Fibroblast of gingiva (primary cell): Measurements from ENCODE around the gene CTPS2.
"Not testable (repeated sequence)": the region's sequence is repeated elsewhere in the genome, so short reads cannot be mapped to it uniquely, and the experiment has no call there.

Experiments
- DNase-seq: peaks from one replicate; pipeline ENCODE4 v3.0.0-alpha.2; 2011; ENCODE audit warnings: low read depth

CTPS2 gene

DNA sequence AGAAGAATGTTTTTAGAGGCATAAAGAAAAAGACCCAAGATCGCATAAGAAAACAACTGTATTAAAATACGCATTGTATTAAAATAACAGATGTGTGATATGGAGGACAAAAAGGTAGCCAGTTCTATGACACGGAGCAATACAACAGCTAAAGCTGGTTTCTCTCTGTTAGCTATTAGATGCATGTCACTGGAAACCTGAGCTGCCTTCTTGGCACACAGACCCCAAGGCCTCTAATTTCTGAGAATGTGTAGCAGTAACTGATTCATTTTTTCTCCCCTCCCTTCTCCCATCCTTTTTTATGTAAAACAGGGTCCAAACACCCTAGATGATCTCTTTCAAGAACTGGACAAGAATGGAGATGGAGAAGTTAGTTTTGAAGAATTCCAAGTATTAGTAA lies 58.4 kb downstream of the CTPS2 start:
- DNase-seq: peak; percentile 15

DNA sequence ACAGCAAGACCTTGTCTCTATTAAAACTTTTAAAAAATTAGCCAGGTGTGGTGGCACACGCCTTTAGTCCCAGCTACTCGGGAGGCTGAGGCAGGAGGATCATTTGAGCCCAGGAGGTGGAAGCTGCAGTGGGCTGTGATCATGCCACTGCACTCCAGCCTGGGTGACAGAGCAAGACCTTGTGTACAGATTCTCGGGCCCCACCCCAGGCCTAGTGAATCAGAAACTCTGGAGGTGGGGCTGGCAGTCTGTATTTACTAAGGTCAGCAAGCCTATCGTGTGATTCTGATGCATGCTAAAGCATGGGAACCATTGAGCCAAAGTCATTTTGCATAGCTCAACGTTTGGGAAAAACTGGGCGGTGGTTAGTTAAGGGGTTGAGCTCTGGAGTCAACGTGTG lies 59.0 kb downstream of the CTPS2 start:
- DNase-seq: no peak

DNA sequence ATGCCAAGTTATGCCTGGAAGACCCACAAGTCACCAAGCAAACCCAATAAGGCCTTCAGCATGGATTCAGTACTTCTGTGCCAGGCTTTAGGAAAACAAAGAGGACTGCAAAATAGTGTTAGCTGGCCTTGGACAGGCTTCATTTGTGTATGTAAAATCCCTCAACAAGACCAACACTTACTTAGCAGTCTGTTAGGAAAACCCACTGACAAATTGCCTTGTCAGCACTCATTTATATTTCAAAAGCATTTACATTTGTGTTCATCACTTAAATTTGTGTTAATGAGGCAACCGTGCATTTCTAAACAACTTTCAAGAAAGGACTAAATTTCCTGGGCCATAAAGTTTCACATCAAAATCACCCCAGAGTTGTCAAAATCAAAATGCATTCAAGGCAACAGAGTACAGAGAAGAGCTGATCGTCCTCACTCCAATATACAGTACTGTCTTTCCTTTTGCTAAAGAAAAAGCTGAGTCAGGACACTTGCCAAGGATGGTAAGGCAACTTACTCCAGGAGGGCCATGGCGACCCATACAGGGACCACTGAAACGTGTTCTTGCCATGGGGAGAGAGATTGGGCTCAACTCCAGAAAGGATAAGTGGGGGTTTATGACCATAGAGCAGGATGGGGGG lies 61.0 kb downstream of the CTPS2 start:
- DNase-seq: no peak

DNA sequence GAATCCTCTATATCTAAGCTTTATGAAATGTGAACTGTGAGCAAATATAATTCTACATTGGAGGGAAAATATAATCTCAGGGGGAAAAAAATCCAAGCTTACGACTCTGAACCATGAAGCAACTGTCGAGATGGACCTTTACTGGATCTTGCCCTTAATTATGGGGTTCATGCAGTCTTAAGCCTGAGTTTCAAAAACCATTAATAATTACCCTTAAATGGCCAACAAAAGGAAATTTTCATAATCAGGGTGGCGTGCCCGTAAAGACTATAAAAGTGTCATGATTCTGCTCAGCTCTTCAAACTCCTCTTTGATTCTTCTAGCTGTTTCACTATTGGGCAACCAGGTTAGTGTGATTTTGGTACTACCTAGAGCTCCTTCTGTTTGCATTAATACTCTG lies 62.6 kb downstream of the CTPS2 start, which contains the start of gene S100G:
TSS of gene S100G (plus strand) at position 301 of the 400 bp plus-strand sequence. CDS start 849 bp downstream, outside the sequence.
- DNase-seq: no peak

DNA sequence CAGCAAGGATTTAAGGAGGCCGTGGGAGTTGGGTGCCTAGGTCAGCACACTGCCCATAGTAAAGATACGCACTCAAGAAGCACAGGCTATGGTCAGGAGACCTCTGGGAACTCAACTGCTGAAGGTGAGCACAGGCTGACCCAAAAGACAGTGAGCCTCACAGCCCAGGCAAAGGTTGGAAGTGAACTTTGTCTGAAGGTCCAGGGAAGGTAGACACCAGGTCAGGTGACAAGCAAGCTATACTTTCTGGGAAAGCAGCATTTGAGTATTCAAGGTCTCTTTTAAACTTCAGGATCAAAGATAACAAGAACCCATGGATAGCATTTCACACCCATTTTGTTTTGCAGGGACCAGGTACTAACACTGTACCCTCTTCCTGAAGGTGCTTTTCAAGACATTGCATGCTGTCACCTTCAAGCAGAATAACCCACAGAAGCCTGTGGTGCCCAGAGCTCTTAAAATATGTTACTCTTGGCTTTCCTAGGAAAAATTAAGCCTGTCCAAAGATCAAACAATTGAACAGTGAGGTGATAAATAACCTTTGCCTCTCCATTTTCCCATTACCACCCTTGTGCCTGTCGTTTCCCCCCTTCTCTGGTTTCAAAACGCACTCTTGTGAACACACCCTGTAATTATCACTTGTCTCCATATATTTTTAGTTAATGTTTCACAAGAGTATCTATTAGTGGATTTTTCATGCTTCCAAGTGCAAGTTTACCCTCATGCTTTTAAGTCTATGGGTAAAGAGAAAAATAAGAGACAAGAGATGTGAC lies 65.9 kb downstream of the CTPS2 start:
- no peak for DNase-seq

DNA sequence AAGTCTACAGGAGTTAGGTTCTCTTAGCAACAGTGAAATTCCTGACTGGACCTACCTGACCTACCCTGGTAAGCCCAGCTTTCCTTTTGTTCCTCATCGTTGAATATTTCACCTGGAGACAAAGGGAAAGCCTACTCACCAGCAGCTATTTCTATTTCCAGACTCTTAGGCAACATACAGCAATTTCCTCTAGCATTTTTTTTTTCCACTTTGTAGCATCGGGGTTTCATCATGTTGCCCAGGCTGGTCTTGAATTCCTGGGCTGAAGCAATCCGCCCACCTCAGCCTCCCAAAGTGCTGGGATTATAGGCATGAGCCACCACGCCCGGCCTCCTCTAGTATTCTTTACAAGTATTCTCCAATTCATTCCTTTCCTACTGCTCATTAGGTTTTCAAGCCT lies 69.3 kb downstream of the CTPS2 start:
- DNase-seq: peak; percentile 30

DNA sequence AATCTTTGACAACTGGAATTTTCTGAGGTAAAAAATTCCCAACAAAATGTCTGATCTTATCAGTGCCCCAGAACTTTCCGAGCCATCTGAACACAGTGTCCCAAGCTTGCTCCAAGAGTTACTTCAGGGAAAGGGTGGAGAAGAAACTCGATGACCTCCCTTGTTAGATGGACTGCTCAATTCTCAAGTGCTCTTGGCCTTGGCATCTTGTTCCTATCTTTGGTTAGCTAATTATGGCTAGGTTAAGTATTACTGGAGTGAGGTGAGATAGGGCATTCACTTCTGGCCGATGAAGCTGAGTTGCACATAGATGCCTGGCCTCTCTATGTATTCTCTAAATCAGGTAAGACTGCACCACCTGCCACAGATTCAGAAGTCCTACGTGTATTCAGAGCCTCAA lies 71.6 kb downstream of the CTPS2 start:
- DNase-seq: no peak

DNA sequence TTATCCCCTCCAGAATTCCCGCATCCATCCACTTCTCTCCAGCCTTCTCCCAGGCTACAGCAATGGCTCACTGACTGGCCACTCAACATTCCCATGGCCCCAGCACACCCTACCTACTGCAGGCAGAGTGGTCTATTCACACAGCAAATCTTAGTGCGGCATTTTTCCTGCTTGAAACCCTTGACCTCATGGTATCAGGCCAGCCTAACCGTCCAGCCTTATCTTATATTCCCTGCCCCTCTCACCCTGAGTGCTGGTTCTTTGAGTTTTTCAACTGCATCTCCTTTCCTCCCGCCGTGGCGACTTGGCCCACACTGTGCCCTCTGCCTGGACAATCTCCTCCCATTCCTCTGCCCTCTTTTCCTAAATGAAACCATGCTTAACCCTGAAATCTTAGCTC lies 72.5 kb downstream of the CTPS2 start:
- DNase-seq: no peak

DNA sequence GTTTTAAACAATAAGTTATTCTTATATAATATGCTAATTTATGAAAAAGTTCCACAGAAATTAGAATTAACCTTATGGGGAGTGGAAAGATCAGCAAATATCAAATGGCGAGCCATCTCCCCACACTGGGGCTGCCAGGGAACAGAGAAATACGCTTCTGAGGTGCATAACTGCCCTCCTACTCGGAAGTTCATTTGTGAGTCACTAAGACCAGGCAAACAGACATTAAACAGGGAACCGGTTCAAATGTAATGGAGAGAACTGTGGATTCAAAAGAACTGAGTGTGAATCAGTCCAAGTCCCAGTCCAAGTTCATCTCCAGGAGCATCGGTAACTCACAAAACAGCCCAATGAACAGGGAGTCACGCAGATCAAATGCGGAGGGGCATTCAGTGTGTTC lies 73.9 kb downstream of the CTPS2 start:
- DNase-seq: no peak

DNA sequence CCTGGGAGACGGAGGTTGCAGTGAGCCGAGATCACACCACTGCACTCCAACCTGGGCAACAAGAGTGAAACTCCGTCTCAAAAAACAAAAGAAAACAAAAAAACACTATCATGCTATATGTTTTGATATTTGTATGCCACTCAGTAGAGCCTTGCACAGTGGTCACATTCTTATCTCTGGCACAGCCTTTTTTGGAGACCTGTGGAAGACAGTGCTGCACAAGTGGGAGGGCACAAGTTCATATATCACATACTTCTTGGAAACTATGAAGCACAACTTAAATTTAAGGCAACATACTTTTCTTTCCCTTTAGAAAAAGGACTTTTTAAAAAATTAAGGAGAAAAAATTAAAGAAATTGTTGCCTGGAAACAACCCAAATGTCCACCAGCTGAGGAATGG lies 76.9 kb downstream of the CTPS2 start:
- no peak for DNase-seq

DNA sequence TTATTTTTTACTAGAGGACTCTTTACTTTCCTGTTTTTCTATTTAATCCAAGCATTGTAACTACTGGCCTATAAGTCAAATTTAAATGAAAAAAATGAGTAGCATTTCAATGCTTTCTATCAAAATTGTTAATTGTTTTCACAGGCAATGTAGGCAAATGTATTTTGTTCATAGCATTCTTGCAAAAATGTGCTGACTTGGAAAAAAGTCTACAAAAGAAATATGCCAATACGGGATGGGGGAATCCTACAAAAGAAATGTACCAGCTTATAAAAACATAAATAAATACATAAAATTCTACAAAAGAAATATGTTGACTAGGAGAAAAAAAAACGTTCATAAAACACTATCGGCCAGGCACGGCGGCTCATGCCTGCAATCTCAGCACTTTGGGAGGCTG lies 77.4 kb downstream of the CTPS2 start:
- DNase-seq: no peak

DNA sequence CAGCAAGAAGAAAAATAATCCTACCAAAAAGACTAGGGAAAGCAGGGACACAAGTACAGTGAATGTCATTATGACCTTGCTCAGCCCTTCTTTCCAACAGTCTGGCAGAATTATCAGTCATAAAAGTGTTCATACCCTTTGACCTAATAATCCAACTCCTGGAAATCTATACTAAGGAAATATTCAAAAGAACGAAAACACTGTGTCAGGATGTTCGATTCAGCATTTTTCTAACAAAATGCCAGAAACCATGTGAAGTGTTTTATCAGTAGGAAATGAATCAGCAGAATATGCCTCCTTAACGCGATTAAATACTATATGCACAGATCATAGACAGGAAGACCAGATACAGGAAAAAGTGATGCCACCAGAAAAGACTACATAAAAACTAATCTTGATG lies 78.7 kb downstream of the CTPS2 start:
- no peak for DNase-seq

DNA sequence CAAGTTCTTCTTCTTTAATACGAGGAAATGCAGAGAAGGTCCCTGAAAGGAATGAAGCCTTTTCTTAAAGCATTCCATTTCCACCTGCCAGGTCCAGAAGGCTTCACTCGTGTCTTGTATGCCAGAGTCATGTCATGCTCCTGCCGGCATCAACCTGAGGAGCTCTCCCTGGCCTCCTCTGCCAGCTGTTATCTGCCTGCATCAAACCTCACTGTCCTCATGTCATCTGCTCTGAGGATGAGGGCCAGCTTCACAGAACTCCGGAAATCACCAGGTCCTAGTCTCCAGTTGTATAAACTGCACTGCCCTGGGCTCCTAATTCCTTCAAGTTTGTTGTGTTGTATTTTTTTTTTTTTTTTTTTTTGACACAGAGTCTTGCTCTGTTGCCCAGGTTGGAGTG lies 82.6 kb downstream of the CTPS2 start:
- DNase-seq: no peak

DNA sequence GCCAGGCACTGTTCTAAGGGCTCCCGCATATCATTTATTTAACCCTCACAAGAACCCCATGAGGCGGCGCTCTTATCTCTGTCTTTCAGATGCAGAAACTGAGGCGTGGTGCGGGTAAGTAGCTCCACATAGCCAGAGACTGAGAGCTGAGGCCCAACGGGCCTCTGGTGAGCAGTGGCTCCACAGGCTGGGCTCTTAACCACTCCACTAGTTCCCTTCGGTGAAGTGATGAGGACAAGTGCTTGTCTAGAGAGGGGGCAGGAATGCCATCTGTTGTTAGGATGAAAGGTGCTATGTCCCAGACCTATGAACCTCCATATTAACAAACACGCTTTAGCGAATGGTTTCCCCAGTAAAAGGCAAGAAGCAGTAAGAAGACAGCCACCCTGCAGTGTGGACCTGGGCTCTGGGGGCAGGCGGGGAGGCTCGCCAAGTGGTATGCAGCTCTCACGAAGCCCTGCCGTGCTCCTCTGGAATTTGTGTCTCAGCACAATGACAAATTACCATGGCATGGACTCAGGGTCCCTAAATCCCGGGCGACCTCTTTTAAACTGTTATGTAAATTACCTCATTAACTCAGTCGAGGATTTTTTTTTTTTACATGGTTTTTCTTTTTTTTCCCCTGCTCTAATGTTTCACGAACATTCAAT lies 83.4 kb downstream of the CTPS2 start:
- no peak for DNase-seq

DNA sequence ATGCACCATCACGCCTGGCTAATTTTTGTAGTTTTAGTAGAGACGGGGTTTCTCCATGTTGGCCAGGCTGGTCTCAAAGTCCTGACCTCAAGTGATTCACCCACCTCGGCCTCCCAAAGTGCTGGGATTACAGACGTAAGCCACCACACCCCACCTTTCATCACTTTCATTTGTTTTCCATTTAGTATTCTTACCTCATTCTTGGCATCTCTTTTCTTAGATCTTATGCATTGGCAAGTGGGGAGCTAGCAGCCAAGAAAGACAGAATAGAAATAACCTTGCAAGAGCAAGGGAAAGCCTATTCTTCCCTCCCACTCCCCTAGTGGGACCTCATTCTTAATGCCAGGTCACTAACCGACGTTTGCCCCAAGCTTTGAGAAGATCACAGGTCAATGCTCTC lies 84.0 kb downstream of the CTPS2 start:
- not testable (repeated sequence) for DNase-seq

DNA sequence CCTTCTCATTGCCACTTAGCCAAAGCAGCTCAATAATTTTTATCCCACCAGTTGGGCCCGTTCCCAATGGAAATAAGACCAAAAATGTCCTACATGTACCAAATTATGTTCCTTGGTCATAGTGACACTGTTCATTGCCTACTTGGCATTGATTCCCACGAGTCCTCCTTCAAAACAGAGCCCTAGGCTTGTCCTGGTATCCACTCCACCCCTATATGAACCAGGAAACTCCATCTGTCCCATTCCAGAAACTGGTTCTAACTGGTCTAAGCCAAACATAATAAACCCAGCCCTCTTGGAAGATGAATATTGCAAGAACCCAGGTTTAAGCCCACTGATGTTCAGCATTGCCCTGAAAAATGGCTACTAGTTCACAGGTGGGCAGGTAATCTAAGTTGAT lies 93.4 kb downstream of the CTPS2 start:
- DNase-seq: no peak

DNA sequence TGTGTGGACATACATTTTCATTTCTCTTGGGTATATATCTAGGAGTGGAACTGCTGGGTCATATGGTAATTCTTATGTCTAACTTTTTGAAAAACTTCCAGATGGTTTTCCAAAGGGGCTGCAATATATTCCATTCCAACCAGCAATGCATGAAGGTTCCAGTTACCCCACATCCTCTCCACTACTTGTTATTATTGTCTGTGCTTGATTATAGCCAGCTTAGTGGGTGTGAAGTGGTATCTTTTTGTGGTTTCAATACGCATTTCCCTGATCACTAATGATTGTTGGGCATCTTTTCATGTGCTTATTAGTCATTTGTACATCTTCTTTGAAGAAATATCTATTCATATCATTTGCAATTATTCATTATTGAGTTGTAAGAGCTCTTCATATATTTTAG lies 94.0 kb downstream of the CTPS2 start:
- DNase-seq: no peak

DNA sequence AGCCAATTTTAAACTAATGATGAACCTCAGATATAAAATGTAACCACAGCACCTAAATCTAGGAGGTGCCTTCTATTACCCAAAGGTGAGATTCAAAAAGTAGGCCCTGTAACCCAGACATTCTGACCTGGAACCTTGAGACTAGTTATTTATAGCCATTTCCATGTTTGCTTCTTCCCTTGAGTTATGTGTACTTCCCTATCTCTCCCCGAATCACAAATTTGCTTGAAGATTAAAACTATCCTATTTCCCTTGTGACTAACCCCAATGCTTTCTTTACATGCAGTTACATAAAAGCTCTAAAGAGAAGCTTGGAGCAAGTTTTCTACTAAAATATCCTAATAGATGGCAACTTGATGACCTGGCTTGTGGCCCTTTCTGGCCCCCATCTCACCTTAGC lies 95.1 kb downstream of the CTPS2 start:
- DNase-seq: no peak

DNA sequence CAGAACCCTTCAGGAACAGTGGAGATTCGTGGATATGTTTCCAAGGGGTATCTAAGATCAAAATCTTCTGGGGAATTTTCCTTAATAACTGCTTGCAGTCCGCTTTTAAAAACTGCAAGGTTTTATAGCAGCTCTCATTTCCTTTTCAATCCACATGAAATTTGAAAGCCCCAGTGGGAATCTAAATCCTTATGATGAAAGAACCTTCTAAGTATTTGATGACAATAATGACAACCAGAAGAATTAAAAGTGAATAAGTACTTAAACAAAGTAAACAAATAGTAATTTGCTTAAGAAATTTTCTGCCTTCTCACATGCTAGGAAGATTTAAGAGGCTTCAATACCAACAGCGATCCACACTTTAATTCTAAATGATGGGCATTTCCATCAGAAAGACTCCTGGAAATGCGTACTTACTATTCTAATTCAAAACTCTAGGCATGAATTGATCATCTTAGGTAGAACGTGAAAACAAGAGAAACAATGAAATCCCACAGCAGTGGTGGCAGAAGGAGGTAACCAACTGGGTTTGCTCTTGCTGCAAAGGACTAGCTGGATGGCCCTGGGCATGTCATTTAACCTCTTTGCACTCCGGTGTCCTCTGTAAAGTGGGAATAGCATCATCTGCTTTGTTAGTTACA lies 100.1 kb downstream of the CTPS2 start:
- DNase-seq: no peak

DNA sequence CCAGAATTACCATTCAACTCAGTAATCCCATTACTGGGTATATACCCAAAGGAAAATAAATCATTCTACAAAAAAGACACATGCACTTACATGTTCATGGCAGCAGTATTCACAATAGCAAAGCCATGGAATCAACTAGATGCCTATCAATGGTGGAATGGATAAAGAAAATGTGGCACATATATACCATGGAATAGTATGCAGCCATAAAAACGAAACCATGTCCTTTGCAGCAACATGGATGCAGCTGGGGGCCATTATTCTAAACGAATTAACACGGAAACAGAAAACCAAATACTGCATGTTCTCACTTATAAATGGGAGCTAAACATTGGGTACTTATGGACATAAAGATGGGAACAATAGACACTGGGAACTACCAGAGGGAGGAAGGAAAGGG lies 101.8 kb downstream of the CTPS2 start:
- DNase-seq: not testable (repeated sequence)

DNA sequence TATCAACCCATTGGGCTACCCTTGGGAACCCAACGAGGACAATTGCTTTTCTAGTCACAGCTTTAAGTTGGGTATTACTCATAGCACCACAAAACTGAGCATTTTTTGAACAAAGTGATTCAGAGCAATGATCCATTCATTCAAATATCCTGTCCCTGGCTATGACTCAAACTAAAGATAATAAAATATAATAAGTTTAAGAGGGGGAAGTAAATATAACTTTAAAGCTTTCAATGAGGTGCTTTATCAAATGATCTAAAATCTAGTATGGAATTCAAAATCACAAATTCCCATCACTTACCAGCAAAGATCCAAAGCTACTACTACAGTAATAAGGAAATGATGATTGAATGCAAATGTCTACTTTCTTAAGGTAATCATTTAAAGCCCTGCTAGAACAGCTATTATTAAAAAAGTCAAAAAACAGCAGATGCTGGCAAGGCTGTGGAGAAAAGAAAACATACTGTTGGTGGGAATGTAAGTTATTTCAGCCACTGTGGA lies 102.3 kb downstream of the CTPS2 start:
- DNase-seq: no peak

DNA sequence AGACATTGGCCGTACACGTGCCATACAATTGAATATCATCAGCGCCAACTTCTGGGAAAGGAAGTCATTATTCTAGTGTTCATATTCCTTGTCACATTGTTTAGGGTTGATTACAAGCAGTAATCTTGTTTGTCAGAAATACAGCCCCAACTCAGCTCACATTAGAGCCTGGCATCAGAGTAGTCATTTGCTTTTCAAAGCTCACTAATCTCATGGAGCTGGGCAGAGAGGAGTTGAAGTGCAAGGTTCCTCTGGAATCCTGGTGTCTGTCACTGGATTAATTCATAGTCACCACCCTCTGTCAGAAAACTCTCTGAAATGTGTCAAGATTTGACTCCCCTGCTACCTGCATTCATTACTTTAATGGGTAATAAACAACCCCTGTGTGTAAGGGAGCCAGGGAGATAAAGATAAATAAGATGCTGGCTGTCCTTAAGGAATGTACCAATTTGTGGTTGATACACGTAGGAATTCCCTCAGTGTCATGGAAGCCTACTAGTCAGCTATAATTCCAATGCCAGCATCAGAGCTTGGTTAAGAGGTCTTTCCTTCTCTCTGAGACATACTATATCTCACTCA lies 106.2 kb downstream of the CTPS2 start:
- DNase-seq: no peak
